ENCODE data around the gene AFG3L2. TPM values are rescaled to one million over a fixed set of nuclear protein-coding genes. Genes with fewer than 3 reads are reported as not detected.

AFG3L2 gene
- total and polyA plus RNA-seq, 9 of the 15 experiments (the other 6 are each of a cell fraction or from before 2014, with no cell fraction given) = 24.1 to 109 (median 84.0) TPM

- Histone ChIP-seq H3K4me2 (ENCODE audit: insufficient read depth, low read length) (no peak overlapping the region), H3K4me3 (no peak overlapping the region), H3K27ac (ENCODE audit: extremely low read depth, low read depth, low read length) (no peak overlapping the region), H3K4me1 (replicated peaks in 1 of 2; ENCODE audit: control insufficient read depth in 2 of 2, insufficient read depth in 2 of 2, low read length in 2 of 2) (peaks cover 20 to 24% of the 10 kb centered on the region in 2 experiments; a peak in 4 of 5 replicates), H3K9me1 (ENCODE audit: control insufficient read depth, insufficient read depth, low read length) (no peaks in the 10 kb centered on the region), H4K20me1 (replicated peaks; ENCODE audit: control insufficient read depth, insufficient read depth, low read length) (no peaks in the 10 kb centered on the region), H2AFZ (ENCODE audit: low read depth, low read length) (no peak overlapping the region), H3K79me2 (ENCODE audit: control insufficient read depth, insufficient read depth, low read length) (peaks cover 59% of the 10 kb centered on the region), H3K27me3 (ENCODE audit: control insufficient read depth in 2 of 2, insufficient read depth in 2 of 2, low read length in 2 of 2) (no peaks in the 10 kb centered on the region), H3K9ac (ENCODE audit: insufficient read depth in 1 of 2, low read depth in 2 of 2, low read length in 2 of 2) (no peak overlapping the region), H3K9me3 (replicated peaks; ENCODE audit: control insufficient read depth, insufficient read depth, low read depth, low read length) (peaks cover 25% of the 10 kb centered on the region), H3K36me3 (ENCODE audit: control insufficient read depth, insufficient read depth, low read length) (peaks cover 76% of the 10 kb centered on the region)
- intact Hi-C loops (cut with micrococcal nuclease) = no loop called here
- no TSS peak for BruUV-seq (replicated peaks)
- ChIA-PET POLR2A (interaction anchor here (2.3 to 3.2 kb wide), 3 partner anchors 11 to 15 kb away, joined by 12 to 22 read pairs (median 13); no protein-coding TSS in a partner anchor), CTCF (ENCODE audit: low intra/inter-chr PET ratio) (no interaction called here)
- no peak for FAIRE-seq
- ATAC-seq = no peak
- no peak for DNase-seq (ENCODE audit: extremely low read depth in 1 of 4, low spot score in 3 of 4)
- in situ Hi-C loops (cut with MboI) = no loop called here
- TF ChIP-seq ZNF445 (CRISPR knock-in tag; IDR thresholded peaks at IDR 0.05; ENCODE audit: low read depth) = no peak
- TF ChIP-seq NFATC3 (IDR thresholded peaks at IDR 0.05) = no peak
- no peak for TF ChIP-seq JUN (IDR thresholded peaks at IDR 0.05; ENCODE audit: borderline replicate concordance, low read depth, low read length)
- no peak for TF ChIP-seq JUN (CRISPR knock-in tag; IDR thresholded peaks at IDR 0.05; ENCODE audit: borderline replicate concordance)
- no peak for TF ChIP-seq HMG20A (CRISPR knock-in tag; conservative IDR thresholded peaks at IDR 0.05)
- TF ChIP-seq, protein P1, sequence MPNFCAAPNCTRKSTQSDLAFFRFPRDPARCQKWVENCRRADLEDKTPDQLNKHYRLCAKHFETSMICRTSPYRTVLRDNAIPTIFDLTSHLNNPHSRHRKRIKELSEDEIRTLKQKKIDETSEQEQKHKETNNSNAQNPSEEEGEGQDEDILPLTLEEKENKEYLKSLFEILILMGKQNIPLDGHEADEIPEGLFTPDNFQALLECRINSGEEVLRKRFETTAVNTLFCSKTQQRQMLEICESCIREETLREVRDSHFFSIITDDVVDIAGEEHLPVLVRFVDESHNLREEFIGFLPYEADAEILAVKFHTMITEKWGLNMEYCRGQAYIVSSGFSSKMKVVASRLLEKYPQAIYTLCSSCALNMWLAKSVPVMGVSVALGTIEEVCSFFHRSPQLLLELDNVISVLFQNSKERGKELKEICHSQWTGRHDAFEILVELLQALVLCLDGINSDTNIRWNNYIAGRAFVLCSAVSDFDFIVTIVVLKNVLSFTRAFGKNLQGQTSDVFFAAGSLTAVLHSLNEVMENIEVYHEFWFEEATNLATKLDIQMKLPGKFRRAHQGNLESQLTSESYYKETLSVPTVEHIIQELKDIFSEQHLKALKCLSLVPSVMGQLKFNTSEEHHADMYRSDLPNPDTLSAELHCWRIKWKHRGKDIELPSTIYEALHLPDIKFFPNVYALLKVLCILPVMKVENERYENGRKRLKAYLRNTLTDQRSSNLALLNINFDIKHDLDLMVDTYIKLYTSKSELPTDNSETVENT (CRISPR knock-in tag; IDR thresholded peaks at IDR 0.05) = no peak
- no peak for TF ChIP-seq ZC3H4 (CRISPR knock-in tag; IDR thresholded peaks at IDR 0.05; ENCODE audit: borderline replicate concordance)
- no peak for TF ChIP-seq USF2 (CRISPR knock-in tag; IDR thresholded peaks at IDR 0.05)
- TF ChIP-seq, protein P2, sequence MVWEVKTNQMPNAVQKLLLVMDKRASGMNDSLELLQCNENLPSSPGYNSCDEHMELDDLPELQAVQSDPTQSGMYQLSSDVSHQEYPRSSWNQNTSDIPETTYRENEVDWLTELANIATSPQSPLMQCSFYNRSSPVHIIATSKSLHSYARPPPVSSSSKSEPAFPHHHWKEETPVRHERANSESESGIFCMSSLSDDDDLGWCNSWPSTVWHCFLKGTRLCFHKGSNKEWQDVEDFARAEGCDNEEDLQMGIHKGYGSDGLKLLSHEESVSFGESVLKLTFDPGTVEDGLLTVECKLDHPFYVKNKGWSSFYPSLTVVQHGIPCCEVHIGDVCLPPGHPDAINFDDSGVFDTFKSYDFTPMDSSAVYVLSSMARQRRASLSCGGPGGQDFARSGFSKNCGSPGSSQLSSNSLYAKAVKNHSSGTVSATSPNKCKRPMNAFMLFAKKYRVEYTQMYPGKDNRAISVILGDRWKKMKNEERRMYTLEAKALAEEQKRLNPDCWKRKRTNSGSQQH (CRISPR knock-in tag; IDR thresholded peaks at IDR 0.05) = no peak
- TF ChIP-seq TRIM28 (IDR thresholded peaks at IDR 0.05) = no peak
- TF ChIP-seq, protein P3, sequence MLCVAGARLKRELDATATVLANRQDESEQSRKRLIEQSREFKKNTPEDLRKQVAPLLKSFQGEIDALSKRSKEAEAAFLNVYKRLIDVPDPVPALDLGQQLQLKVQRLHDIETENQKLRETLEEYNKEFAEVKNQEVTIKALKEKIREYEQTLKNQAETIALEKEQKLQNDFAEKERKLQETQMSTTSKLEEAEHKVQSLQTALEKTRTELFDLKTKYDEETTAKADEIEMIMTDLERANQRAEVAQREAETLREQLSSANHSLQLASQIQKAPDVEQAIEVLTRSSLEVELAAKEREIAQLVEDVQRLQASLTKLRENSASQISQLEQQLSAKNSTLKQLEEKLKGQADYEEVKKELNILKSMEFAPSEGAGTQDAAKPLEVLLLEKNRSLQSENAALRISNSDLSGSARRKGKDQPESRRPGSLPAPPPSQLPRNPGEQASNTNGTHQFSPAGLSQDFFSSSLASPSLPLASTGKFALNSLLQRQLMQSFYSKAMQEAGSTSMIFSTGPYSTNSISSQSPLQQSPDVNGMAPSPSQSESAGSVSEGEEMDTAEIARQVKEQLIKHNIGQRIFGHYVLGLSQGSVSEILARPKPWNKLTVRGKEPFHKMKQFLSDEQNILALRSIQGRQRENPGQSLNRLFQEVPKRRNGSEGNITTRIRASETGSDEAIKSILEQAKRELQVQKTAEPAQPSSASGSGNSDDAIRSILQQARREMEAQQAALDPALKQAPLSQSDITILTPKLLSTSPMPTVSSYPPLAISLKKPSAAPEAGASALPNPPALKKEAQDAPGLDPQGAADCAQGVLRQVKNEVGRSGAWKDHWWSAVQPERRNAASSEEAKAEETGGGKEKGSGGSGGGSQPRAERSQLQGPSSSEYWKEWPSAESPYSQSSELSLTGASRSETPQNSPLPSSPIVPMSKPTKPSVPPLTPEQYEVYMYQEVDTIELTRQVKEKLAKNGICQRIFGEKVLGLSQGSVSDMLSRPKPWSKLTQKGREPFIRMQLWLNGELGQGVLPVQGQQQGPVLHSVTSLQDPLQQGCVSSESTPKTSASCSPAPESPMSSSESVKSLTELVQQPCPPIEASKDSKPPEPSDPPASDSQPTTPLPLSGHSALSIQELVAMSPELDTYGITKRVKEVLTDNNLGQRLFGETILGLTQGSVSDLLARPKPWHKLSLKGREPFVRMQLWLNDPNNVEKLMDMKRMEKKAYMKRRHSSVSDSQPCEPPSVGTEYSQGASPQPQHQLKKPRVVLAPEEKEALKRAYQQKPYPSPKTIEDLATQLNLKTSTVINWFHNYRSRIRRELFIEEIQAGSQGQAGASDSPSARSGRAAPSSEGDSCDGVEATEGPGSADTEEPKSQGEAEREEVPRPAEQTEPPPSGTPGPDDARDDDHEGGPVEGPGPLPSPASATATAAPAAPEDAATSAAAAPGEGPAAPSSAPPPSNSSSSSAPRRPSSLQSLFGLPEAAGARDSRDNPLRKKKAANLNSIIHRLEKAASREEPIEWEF (CRISPR knock-in tag; IDR thresholded peaks at IDR 0.05) = no peak
- no peak for TF ChIP-seq TAF1 (IDR thresholded peaks at IDR 0.05; ENCODE audit: control insufficient read depth, extremely low read depth, insufficient read depth, low read length, severe bottlenecking)
These were observed 64.1 kb downstream of the AFG3L2 start for GRCh38 chr18:12312976-12313375.
